ENCODE data around the gene DAGLB. TPM values are rescaled to one million over a fixed set of nuclear protein-coding genes. Genes with fewer than 3 reads are reported as not detected.

Gene DAGLB, protein sequence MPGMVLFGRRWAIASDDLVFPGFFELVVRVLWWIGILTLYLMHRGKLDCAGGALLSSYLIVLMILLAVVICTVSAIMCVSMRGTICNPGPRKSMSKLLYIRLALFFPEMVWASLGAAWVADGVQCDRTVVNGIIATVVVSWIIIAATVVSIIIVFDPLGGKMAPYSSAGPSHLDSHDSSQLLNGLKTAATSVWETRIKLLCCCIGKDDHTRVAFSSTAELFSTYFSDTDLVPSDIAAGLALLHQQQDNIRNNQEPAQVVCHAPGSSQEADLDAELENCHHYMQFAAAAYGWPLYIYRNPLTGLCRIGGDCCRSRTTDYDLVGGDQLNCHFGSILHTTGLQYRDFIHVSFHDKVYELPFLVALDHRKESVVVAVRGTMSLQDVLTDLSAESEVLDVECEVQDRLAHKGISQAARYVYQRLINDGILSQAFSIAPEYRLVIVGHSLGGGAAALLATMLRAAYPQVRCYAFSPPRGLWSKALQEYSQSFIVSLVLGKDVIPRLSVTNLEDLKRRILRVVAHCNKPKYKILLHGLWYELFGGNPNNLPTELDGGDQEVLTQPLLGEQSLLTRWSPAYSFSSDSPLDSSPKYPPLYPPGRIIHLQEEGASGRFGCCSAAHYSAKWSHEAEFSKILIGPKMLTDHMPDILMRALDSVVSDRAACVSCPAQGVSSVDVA
- 10 to 100 TPM; 38.4 to 46.5 TPM for total RNA-seq
- 10 to 100 TPM; 16.8 to 20.6 (median 17.8) TPM for polyA plus RNA-seq (ENCODE audit: insufficient read length in 6 of 6)
- long read RNA-seq, donor 1, partial matches to known transcripts: 5 of 8 reads
- long read RNA-seq, donor 1, other reads (novel, unspliced or antisense): 0 of 8 reads
- long read RNA-seq, donor 2, partial matches to known transcripts: 0 of 3 reads
- long read RNA-seq, donor 2, other reads (novel, unspliced or antisense): 0 of 3 reads
- long read RNA-seq, donor 3, partial matches to known transcripts: 0 of 3 reads
- long read RNA-seq, donor 3, other reads (novel, unspliced or antisense): 0 of 3 reads
- long read RNA-seq, donor 4, partial matches to known transcripts: 1 of 6 reads
- long read RNA-seq, donor 4, other reads (novel, unspliced or antisense): 2 of 6 reads
- long read RNA-seq, donor 5, partial matches to known transcripts: 5 of 6 reads
- long read RNA-seq, donor 5, other reads (novel, unspliced or antisense): 0 of 6 reads
- long read RNA-seq, donor 6, partial matches to known transcripts: 0 of 3 reads
- long read RNA-seq, donor 6, other reads (novel, unspliced or antisense): 0 of 3 reads
- long read RNA-seq, donor 7, transcript DAGLB-201 (15 exons, 2,897 nt): major isoform, 5 of 5 reads
- long read RNA-seq, donor 7, partial matches to known transcripts: 0 of 5 reads
- long read RNA-seq, donor 7, other reads (novel, unspliced or antisense): 0 of 5 reads
- long read RNA-seq, donor 8, transcript DAGLB-201 (15 exons, 2,897 nt): major isoform, 5 of 5 reads
- long read RNA-seq, donor 8, partial matches to known transcripts: 0 of 5 reads
- long read RNA-seq, donor 8, other reads (novel, unspliced or antisense): 0 of 5 reads
- long read RNA-seq, donor 9: 0 reads
- long read RNA-seq, donor 10, transcript DAGLB-201 (15 exons, 2,897 nt): major isoform, 6 of 14 reads
- long read RNA-seq, donor 10, partial matches to known transcripts: 2 of 14 reads
- long read RNA-seq, donor 10, other reads (novel, unspliced or antisense): 6 of 14 reads
- long read RNA-seq, donor 11, partial matches to known transcripts: 0 of 3 reads
- long read RNA-seq, donor 11, other reads (novel, unspliced or antisense): 0 of 3 reads
- long read RNA-seq, donor 12, partial matches to known transcripts: 0 of 2 reads
- long read RNA-seq, donor 12, other reads (novel, unspliced or antisense): 0 of 2 reads

DNA sequence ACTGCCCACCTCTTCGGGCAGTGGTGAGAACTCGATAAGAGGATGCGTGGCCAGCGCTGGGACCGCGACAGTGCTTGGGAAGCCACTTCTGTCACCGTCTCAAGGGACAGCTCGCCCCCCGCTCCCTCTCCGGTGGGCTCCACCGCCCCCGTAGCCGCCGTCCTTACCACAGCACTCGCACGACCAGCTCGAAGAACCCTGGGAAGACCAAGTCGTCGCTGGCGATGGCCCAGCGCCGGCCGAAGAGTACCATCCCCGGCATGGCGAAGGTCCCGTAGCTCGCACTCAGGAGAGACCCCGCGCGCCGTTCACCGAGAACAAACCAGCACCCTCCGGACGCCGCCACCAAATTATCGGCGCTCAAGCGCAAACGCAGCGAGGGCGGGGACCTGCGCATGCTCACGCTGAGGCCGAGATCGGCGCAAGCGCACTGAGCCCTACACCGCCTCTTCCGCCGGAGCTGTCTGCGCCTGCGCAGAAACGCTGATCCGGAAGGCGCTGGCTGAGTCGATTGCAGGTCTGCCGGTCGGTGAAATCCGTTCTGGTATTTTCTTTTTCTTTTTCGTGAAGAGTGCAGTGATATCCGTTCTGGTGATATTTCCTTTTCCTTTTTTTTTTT lies at the start of gene DAGLB:
Gene DAGLB (minus strand): TSS at position 374 of the 619 bp plus-strand sequence. CDS start 112 bp downstream, at position 262.
- peak within 1 kb of the TSS; percentile 83 to 91 for H3K27ac ChIP-seq
- H3K4me3 ChIP-seq: peak within 1 kb of the TSS; percentile 90 to 97
- ATAC-seq (peak; percentile 86), DNase-seq (peak; percentile 94 to 98 (median 96))
- H3K27me3 ChIP-seq: no peaks in the 10 kb centered on the region
- peaks cover 0 to 31% of the 10 kb centered on the region in 2 donors for H3K36me3 ChIP-seq
- H3K4me1 ChIP-seq: peaks cover 22 to 42% of the 10 kb centered on the region in 2 donors
- intact Hi-C loops (cut with DNase I): no loop called here
- TF ChIP-seq, protein P1, sequence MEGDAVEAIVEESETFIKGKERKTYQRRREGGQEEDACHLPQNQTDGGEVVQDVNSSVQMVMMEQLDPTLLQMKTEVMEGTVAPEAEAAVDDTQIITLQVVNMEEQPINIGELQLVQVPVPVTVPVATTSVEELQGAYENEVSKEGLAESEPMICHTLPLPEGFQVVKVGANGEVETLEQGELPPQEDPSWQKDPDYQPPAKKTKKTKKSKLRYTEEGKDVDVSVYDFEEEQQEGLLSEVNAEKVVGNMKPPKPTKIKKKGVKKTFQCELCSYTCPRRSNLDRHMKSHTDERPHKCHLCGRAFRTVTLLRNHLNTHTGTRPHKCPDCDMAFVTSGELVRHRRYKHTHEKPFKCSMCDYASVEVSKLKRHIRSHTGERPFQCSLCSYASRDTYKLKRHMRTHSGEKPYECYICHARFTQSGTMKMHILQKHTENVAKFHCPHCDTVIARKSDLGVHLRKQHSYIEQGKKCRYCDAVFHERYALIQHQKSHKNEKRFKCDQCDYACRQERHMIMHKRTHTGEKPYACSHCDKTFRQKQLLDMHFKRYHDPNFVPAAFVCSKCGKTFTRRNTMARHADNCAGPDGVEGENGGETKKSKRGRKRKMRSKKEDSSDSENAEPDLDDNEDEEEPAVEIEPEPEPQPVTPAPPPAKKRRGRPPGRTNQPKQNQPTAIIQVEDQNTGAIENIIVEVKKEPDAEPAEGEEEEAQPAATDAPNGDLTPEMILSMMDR (IDR thresholded peaks at IDR 0.05): no peak
- H3K9me3 ChIP-seq: no peaks in the 10 kb centered on the region

DNA sequence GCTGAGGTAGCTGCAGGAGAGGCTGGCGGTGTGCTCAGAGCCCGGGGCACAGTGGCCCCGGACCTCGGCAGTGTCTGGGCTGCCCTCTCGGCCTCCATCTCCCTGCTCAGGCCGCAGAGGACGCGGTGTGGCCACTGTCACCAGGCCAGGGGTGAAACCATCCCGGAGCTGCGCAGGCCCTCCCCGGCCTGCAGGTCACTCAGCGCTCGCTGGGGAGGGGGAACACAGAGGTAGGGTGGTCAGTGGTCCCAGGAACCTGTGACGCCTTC lies 49.8 kb upstream of the DAGLB start:
- intact Hi-C loops (cut with DNase I): no loop called here
- H3K4me1 ChIP-seq: no peaks in the 10 kb centered on the region
- no peaks in the 10 kb centered on the region for H3K27me3 ChIP-seq
- H3K36me3 ChIP-seq: no peaks in the 10 kb centered on the region
- TF ChIP-seq, protein P1 (IDR thresholded peaks at IDR 0.05): no peak
- H3K27ac ChIP-seq: no peak overlapping the region
- H3K4me3 ChIP-seq: no peak overlapping the region
- DNase-seq (no peak), ATAC-seq (no peak)
- H3K9me3 ChIP-seq: no peaks in the 10 kb centered on the region

DNA sequence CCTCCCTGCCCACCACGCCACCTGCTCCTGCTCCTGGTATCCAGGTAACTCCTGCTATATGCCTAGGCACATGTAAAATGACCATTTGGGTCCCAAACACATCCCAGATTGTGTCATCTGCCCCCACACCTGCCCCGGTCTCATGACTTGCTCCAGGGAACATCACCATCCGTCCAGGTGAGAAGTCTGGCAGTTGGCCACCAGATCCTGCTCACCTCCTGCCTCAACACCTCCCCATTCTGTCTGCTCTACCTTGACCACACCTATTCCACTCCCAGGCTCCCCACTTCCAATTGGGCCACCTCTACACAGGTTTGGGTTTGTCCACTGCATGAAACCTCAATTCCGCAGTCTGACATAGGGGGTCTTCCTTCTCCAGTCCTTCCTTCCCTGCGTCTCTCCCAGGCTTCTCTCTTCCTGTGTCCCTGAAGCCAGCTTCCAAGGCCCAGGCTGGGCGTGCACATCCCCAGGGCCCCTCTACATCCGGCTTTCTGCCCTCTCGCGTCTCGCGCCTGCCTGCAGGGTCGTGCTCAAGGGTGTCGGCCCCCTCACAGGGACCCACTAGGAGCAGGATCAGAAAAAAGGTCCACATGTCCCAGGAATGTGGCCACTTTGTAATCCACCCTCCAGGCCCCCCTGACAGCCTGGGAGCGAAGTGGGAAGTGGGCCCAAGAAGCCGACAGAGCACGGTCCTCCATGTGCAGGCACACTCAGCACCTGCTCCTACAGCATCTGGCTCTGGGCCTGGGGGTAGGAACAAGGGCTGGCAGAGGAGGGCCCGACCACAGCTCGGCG lies 49.3 kb upstream of the DAGLB start:
- ATAC-seq (no peak), DNase-seq (no peak)

More for the DNA sequence above, 49.3 kb upstream of the DAGLB start:
- no peak overlapping the region for H3K4me3 ChIP-seq
- H3K27me3 ChIP-seq: no peaks in the 10 kb centered on the region
- H3K4me1 ChIP-seq: no peaks in the 10 kb centered on the region
- intact Hi-C loops (cut with DNase I): no loop called here
- no peak overlapping the region for H3K27ac ChIP-seq
- TF ChIP-seq, protein P1 (IDR thresholded peaks at IDR 0.05): no peak
- no peaks in the 10 kb centered on the region for H3K9me3 ChIP-seq
- H3K36me3 ChIP-seq: no peaks in the 10 kb centered on the region

All from left lung (tissue), 14 donors.